Panc1 (cell line): Measurements from ENCODE around the gene ZP1.

Experiments
- POLR2AphosphoS5 ChIP-seq: IDR thresholded peaks from 2 replicates; pipeline ENCODE4 v1.6.1; 2012; ENCODE audit warnings: mild to moderate bottlenecking, low read depth, low read length, moderate library complexity
- TCF7L2 ChIP-seq: IDR thresholded peaks from 2 replicates; pipeline ENCODE4 v1.6.1; 2011; ENCODE audit warnings: mild to moderate bottlenecking, low read depth, low read length, inconsistent platforms
- TF ChIP-seq, protein P1 (sequence below): fragments of 450-650 bp; IDR thresholded peaks from 2 replicates; pipeline ENCODE4 v1.5.1; 2017; ENCODE audit warnings: mild to moderate bottlenecking

DNA sequence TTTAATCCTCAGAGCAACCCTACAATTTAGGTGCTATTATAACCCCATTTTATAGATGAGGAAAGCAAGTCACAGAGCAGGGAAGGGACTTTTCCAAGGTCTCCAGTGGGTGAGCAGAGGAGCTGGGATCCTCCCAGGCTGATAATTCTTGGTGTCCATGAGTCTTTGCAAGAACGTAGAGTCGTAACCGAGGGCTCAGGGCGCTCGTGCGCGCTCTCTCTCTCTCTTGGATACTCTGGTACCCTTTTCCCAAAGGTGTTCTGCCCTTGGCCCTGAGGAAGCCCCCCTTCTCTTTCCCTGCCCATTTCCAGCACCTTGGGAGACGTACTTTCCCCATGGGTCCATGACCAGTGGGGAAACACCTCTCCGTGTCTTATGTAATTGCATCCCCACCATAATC lies 5.2 kb upstream of the ZP1 start:
- TF ChIP-seq, protein P1, sequence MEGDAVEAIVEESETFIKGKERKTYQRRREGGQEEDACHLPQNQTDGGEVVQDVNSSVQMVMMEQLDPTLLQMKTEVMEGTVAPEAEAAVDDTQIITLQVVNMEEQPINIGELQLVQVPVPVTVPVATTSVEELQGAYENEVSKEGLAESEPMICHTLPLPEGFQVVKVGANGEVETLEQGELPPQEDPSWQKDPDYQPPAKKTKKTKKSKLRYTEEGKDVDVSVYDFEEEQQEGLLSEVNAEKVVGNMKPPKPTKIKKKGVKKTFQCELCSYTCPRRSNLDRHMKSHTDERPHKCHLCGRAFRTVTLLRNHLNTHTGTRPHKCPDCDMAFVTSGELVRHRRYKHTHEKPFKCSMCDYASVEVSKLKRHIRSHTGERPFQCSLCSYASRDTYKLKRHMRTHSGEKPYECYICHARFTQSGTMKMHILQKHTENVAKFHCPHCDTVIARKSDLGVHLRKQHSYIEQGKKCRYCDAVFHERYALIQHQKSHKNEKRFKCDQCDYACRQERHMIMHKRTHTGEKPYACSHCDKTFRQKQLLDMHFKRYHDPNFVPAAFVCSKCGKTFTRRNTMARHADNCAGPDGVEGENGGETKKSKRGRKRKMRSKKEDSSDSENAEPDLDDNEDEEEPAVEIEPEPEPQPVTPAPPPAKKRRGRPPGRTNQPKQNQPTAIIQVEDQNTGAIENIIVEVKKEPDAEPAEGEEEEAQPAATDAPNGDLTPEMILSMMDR, result no peak
- TF ChIP-seq TCF7L2, result no peak
- no peak for TF ChIP-seq POLR2AphosphoS5
